PC-3 (cell line): ENCODE data around the gene SLC12A1. TPM values are rescaled to one million over a fixed set of nuclear protein-coding genes. Genes with fewer than 3 reads are reported as not detected.

ENCODE experiments used
- ATAC-seq: fragments of 200-7000 bp; cut with Tn5 transposase; 2 replicates; pipeline ENCODE4 v1.9.1; 2020; ENCODE audit warnings: mild to moderate bottlenecking, moderate library complexity
- BruUV-seq: library from RNA; stranded (reverse); fragments of 400-500 nt; replicated peaks from 2 replicates; lab custom pipeline; 2021; lab: Mats Ljungman, UMichigan
- CTCF ChIA-PET: fragments of 300-600 bp; sonication (Branson Sonifier 250); formaldehyde crosslinking; loops from one replicate; lab custom pipeline; 2022; ENCODE audit warnings: antibody characterized with exemption; lab: Charles Lee
- POLR2A ChIA-PET: fragments of 300-600 bp; sonication (Branson Sonifier 250); formaldehyde crosslinking; loops from one replicate; lab custom pipeline; 2022; ENCODE audit warnings: antibody characterized with exemption; ENCODE audit not compliant: unreplicated experiment; lab: Charles Lee
- DNase-seq: peaks from one replicate; pipeline ENCODE4 v3.0.0-alpha.2; 2015
- H2AFZ ChIP-seq: fragments of 300-600 bp; sonication (generic); 2 replicates; pipeline ENCODE4 v1.6.0; 2016; ENCODE audit warnings: antibody characterized with exemption, low read length
- H3F3A ChIP-seq: fragments of 300-600 bp; sonication (generic); one replicate; pipeline ENCODE4 v1.6.0; 2017; ENCODE audit warnings: antibody characterized with exemption, low read length, control low read depth, mild to moderate bottlenecking; ENCODE audit not compliant: unreplicated experiment
- H3K27ac ChIP-seq: fragments of 300-600 bp; sonication (generic); 2 replicates; pipeline ENCODE4 v1.5.1; 2016; ENCODE audit warnings: mild to moderate bottlenecking, low read length
- H3K27me3 ChIP-seq: fragments of 300-600 bp; sonication (generic); 2 replicates; pipeline ENCODE4 v1.6.1; 2016; ENCODE audit warnings: low read length, mixed read lengths
- H3K36me3 ChIP-seq: fragments of 300-600 bp; sonication (generic); 2 replicates; pipeline ENCODE4 v1.6.1; 2016; ENCODE audit warnings: low read depth, mixed run types, low read length, mixed read lengths
- H3K4me1 ChIP-seq: fragments of 300-600 bp; sonication (generic); 2 replicates; pipeline ENCODE4 v1.5.1; 2016; ENCODE audit warnings: low read length; ENCODE audit not compliant: insufficient read depth
- H3K4me2 ChIP-seq: fragments of 300-600 bp; sonication (generic); 2 replicates; pipeline ENCODE4 v1.6.0; 2016; ENCODE audit warnings: low read length
- H3K4me3 ChIP-seq: fragments of 300-600 bp; sonication (generic); 2 replicates; pipeline ENCODE4 v1.5.1; 2016; ENCODE audit warnings: mild to moderate bottlenecking, low read length, mixed read lengths
- H3K79me2 ChIP-seq: fragments of 300-600 bp; sonication (generic); 2 replicates; pipeline ENCODE4 v1.6.1; 2017; ENCODE audit warnings: low read length, mixed read lengths
- H3K9ac ChIP-seq: fragments of 300-600 bp; sonication (generic); 2 replicates; pipeline ENCODE4 v1.6.0; 2016; ENCODE audit warnings: mild to moderate bottlenecking, low read length
- H3K9me2 ChIP-seq: fragments of 300-600 bp; sonication (generic); replicated peaks from 2 replicates; pipeline ENCODE4 v1.6.1; 2016; ENCODE audit warnings: mixed run types, low read length, mixed read lengths
- H3K9me3 ChIP-seq: fragments of 300-600 bp; sonication (generic); 2 replicates; pipeline ENCODE4 v1.6.1; 2016; ENCODE audit warnings: low read length, mixed read lengths
- H4K20me1 ChIP-seq: fragments of 300-600 bp; sonication (generic); 2 replicates; pipeline ENCODE4 v1.6.1; 2016; ENCODE audit warnings: low read length, mixed read lengths
- EZH2 ChIP-seq: fragments of 300-600 bp; sonication (generic); IDR thresholded peaks from one replicate; pipeline ENCODE4 v1.6.1; 2017; ENCODE audit warnings: antibody characterized with exemption, mild to moderate bottlenecking, low read length; ENCODE audit not compliant: unreplicated experiment
- EZH2phosphoT487 ChIP-seq: fragments of 300-600 bp; sonication (generic); IDR thresholded peaks from 2 replicates; pipeline ENCODE4 v1.6.1; 2018; ENCODE audit warnings: mild to moderate bottlenecking, antibody characterized with exemption, low read length, borderline replicate concordance
- intact Hi-C: fragments of 100-400 bp; cut with micrococcal nuclease; formaldehyde crosslinking; loops from 2 replicates; pipeline ENCODE4 v1.9.0; 2023
- total RNA-seq: library from RNA; depleted of rRNA; stranded (reverse); fragments of >200 nt; gene quantifications from 2 replicates; pipeline ENCODE4 v1.2.3, GENCODE V29; 2014
- TF ChIP-seq, protein P1 (sequence below): fragments of 300-600 bp; sonication (generic); conservative IDR thresholded peaks from 2 replicates; pipeline ENCODE4 v1.5.1; 2017; ENCODE audit warnings: antibody characterized with exemption, low read depth, mild to moderate bottlenecking, low read length

The SLC12A1 gene
- total RNA-seq, 1 experiment from 2014 or later, result not detected

- no peak overlapping the region for H3K27ac ChIP-seq
- H3K4me2 ChIP-seq, result peak overlapping the region; percentile 84
- H2AFZ ChIP-seq, result peak overlapping the region; percentile 92
- TF ChIP-seq EZH2phosphoT487 (no peak), EZH2 (no peak)
- TF ChIP-seq, protein P1, sequence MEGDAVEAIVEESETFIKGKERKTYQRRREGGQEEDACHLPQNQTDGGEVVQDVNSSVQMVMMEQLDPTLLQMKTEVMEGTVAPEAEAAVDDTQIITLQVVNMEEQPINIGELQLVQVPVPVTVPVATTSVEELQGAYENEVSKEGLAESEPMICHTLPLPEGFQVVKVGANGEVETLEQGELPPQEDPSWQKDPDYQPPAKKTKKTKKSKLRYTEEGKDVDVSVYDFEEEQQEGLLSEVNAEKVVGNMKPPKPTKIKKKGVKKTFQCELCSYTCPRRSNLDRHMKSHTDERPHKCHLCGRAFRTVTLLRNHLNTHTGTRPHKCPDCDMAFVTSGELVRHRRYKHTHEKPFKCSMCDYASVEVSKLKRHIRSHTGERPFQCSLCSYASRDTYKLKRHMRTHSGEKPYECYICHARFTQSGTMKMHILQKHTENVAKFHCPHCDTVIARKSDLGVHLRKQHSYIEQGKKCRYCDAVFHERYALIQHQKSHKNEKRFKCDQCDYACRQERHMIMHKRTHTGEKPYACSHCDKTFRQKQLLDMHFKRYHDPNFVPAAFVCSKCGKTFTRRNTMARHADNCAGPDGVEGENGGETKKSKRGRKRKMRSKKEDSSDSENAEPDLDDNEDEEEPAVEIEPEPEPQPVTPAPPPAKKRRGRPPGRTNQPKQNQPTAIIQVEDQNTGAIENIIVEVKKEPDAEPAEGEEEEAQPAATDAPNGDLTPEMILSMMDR, result no peak
- H3K4me3 ChIP-seq, result peak overlapping the region; percentile 71
- H3K4me1 ChIP-seq, result peaks cover 7% of the 10 kb centered on the region; the same call in 1 of the 2 replicates
- peak; percentile 42 for DNase-seq
- no peaks in the 10 kb centered on the region for H3K36me3 ChIP-seq
- no peaks in the 10 kb centered on the region for H4K20me1 ChIP-seq
- peak overlapping the region; percentile 57; the same call in 1 of the 2 replicates for H3K9ac ChIP-seq
- no peaks in the 10 kb centered on the region for H3K27me3 ChIP-seq
- ChIA-PET POLR2A (no interaction called here), CTCF (no interaction called here)
- H3F3A ChIP-seq, result no peaks in the 10 kb centered on the region
- no peaks in the 10 kb centered on the region for H3K9me3 ChIP-seq
- BruUV-seq, result no TSS peak
- ATAC-seq, result peak; percentile 80
- peaks cover 29% of the 10 kb centered on the region for H3K79me2 ChIP-seq
- intact Hi-C loops, result no loop called here
- H3K9me2 ChIP-seq, result no peaks in the 10 kb centered on the region
Measured at GRCh38 chr15:48177383-48177765, 28.7 kb upstream of the SLC12A1 start.

DNA sequence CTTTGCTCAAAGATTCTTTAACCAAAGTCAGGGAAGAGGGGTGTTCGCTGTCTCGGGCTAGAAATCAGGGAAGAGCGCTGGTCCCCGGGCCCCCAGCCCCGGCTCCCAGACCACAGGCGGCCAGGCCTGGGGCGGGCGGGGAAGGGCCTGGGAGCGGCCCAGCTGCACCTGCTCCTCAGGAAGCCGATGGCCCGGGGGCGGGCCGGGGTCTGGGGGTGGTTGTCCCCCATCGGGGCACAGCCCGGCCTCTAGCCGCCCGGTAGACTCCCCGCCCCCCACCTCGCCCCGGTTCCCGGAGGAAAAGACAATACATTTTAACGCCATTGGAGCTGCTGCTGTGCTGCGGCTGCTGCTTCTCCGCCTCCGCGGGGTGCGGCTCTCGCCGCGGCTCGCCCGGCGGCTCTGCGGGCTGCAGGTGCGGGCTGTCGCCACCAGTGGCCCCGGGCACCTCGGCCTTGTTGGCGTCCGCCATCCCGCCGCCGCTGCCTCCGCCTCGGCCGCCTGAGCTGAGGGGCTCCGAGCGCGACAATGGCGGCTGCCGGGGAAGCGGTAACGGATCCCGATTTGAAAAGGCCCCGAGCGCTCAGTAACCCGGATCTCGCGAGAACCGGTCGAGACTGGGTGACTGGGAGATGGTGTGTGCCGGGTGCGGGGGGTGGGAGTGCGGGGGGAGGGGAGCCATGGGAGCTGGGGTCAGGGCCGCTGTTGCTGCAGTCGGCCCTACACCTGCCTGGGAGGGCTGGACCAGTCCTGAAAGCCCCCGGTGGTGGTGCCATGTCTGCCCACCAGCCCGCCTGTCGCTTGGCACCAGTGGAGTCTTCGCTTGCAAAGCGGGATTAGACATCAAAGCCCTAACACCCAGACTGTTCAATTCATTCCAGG is 28.1 kb upstream of the SLC12A1 start, which contains the start of gene MYEF2:
MYEF2 (minus strand) TSS at position 530 of the 882 bp plus-strand sequence; CDS start at position 472, 58 bp downstream.
- H3K9me3 ChIP-seq, result no peaks in the 10 kb centered on the region
- BruUV-seq, result no TSS peak
- CTCF ChIA-PET, result no interaction called here
- H3K9me2 ChIP-seq, result no peaks in the 10 kb centered on the region
- peak within 1 kb of the TSS; percentile 71 for H3K4me3 ChIP-seq
- H3K27me3 ChIP-seq, result no peaks in the 10 kb centered on the region
- H3K27ac ChIP-seq, result no peak within 1 kb of the TSS
- H4K20me1 ChIP-seq, result no peaks in the 10 kb centered on the region
- ATAC-seq, result peak; percentile 81
- POLR2A ChIA-PET, result no interaction called here
- peaks cover 25% of the 10 kb centered on the region for H3K79me2 ChIP-seq
- intact Hi-C loops, result no loop called here
- H3F3A ChIP-seq, result no peaks in the 10 kb centered on the region
- peak within 1 kb of the TSS; percentile 57 for H3K9ac ChIP-seq
- peak; percentile 50 for DNase-seq
- no peaks in the 10 kb centered on the region for H3K36me3 ChIP-seq
- H3K4me1 ChIP-seq, result peaks cover 7% of the 10 kb centered on the region; the same call in 1 of the 2 replicates
- TF ChIP-seq EZH2 (no peak), EZH2phosphoT487 (no peak)
- TF ChIP-seq, protein P1, result no peak
- H2AFZ ChIP-seq, result peak within 1 kb of the TSS; percentile 92
- peak within 1 kb of the TSS; percentile 84 for H3K4me2 ChIP-seq

GRCh38 chr15:48178648-48178931 is 27.5 kb upstream of the SLC12A1 start:
- Histone ChIP-seq H3K79me2 (peaks cover 19% of the 10 kb centered on the region), H3K9ac (no peak overlapping the region), H3F3A (no peaks in the 10 kb centered on the region), H3K27me3 (no peaks in the 10 kb centered on the region), H3K4me1 (peaks cover 7% of the 10 kb centered on the region; the same call in 1 of the 2 replicates), H3K4me3 (peak overlapping the region; percentile 71), H3K9me3 (no peaks in the 10 kb centered on the region), H3K27ac (no peak overlapping the region), H4K20me1 (no peaks in the 10 kb centered on the region), H2AFZ (peak overlapping the region; percentile 92), H3K9me2 (no peaks in the 10 kb centered on the region), H3K4me2 (peak overlapping the region; percentile 84), H3K36me3 (no peaks in the 10 kb centered on the region)
- intact Hi-C loops, result no loop called here
- BruUV-seq, result no TSS peak
- ChIA-PET CTCF (no interaction called here), POLR2A (no interaction called here)
- TF ChIP-seq, protein P1, result no peak
- TF ChIP-seq EZH2phosphoT487 (no peak), EZH2 (no peak)
- ATAC-seq (no peak), DNase-seq (no peak)
